Vagina (tissue), 2 donors: ENCODE measurements around the gene ACTR8. TPM values are rescaled to one million over a fixed set of nuclear protein-coding genes. Genes with fewer than 3 reads are reported as not detected.

Experiments used
- DNase-seq, 2 donors: peaks; one replicate each; pipeline ENCODE4 v3.0.0-alpha.2; 2017; ENCODE audit errors: extremely low spot score in 2 of 2
- H3K27ac ChIP-seq: fragments of 200-600 bp; sonication (generic); one replicate; pipeline ENCODE4 v1.5.1; 2019
- H3K27me3 ChIP-seq: fragments of 200-600 bp; sonication (generic); one replicate; pipeline ENCODE4 v1.5.1; 2019
- H3K36me3 ChIP-seq, 2 donors: fragments of 200-600 bp; sonication (generic); one replicate each; pipeline ENCODE4 v1.5.1; 2017 to 2019
- H3K4me1 ChIP-seq: fragments of 200-600 bp; sonication (generic); one replicate; pipeline ENCODE4 v1.5.1; 2019
- H3K4me3 ChIP-seq, 2 donors: fragments of 200-600 bp; sonication (generic); 1 replicate in 1 of 2; 2 replicates in 1 of 2; pipeline ENCODE4 v1.5.1; 2016 to 2019
- H3K9me3 ChIP-seq: fragments of 200-600 bp; sonication (generic); one replicate; pipeline ENCODE4 v1.5.1; 2019
- CTCF ChIP-seq, 3 experiments: fragments of 450-650 bp in 2 of 3; fragments of 200-600 bp in 1 of 3; sonication (generic) in 1 of 3; IDR thresholded peaks; one replicate each; pipeline ENCODE4 v1.5.1; 2017 to 2019; ENCODE audit warnings: antibody characterized with exemption in 3 of 3, mild to moderate bottlenecking in 2 of 3, moderate library complexity in 2 of 3
- POLR2A ChIP-seq, 2 donors: fragments of 450-650 bp; IDR thresholded peaks; one replicate each; pipeline ENCODE4 v1.6.1; 2017; ENCODE audit warnings: antibody characterized with exemption in 2 of 2, mild to moderate bottlenecking in 2 of 2, moderate library complexity in 2 of 2
- POLR2AphosphoS5 ChIP-seq, 2 donors: sonication (generic); formaldehyde crosslinking; IDR thresholded peaks; one replicate each; pipeline ENCODE4 v1.9.0; 2017; ENCODE audit warnings: antibody characterized with exemption in 2 of 2, mild to moderate bottlenecking in 2 of 2, low read depth in 1 of 2; ENCODE audit not compliant: insufficient read depth in 1 of 2
- intact Hi-C: fragments of 100-400 bp; cut with DNase I; formaldehyde crosslinking; loops from one replicate; pipeline ENCODE4 v1.15.1; 2023
- total RNA-seq: library from RNA; depleted of rRNA; stranded (reverse); fragments of >200 nt; gene quantifications from one replicate; pipeline ENCODE4 v1.2.3, GENCODE V29; 2016

Gene ACTR8
- total RNA-seq, 1 donor from 2014 or later, result 18.4 TPM

- TF ChIP-seq POLR2A (IDR thresholded peaks at IDR 0.05) (peak; percentile 93 to 95), CTCF (IDR thresholded peaks at IDR 0.05) (no peak), POLR2AphosphoS5 (IDR thresholded peaks at IDR 0.05; ENCODE audit: insufficient read depth in 1 of 2, low read depth in 1 of 2) (peak; percentile 99)
- intact Hi-C loops, result no loop called here
- Histone ChIP-seq H3K27ac (peak within 1 kb of the TSS; percentile 96), H3K4me3 (peak within 1 kb of the TSS; percentile 79 to 98), H3K4me1 (peaks cover 29% of the 10 kb centered on the region), H3K36me3 (no peaks in the 10 kb centered on the region), H3K27me3 (no peaks in the 10 kb centered on the region), H3K9me3 (no peaks in the 10 kb centered on the region)
- peak; percentile 99 to 100 for DNase-seq
Measured at GRCh38 chr3:53891497-53892285, 9.7 kb upstream of the ACTR8 start, which contains the start of gene SELENOK. SELENOK (minus strand) TSS chr3:53891859.

GRCh38 chr3:53890726-53891475, 8.9 kb upstream of the ACTR8 start:
- Histone ChIP-seq H3K27me3 (no peaks in the 10 kb centered on the region), H3K4me1 (peaks cover 29% of the 10 kb centered on the region), H3K9me3 (no peaks in the 10 kb centered on the region), H3K4me3 (peak overlapping the region; percentile 79 to 98), H3K27ac (peak overlapping the region; percentile 96), H3K36me3 (peaks cover 0 to 7% of the 10 kb centered on the region in 2 donors)
- TF ChIP-seq POLR2A (IDR thresholded peaks at IDR 0.05), result no peak
- no peak for TF ChIP-seq CTCF (IDR thresholded peaks at IDR 0.05)
- TF ChIP-seq POLR2AphosphoS5 (IDR thresholded peaks at IDR 0.05; ENCODE audit: insufficient read depth in 1 of 2, low read depth in 1 of 2), result no peak
- DNase-seq, result no peak
- intact Hi-C loops, result no loop called here

- no peak for DNase-seq
- Histone ChIP-seq H3K27me3 (no peaks in the 10 kb centered on the region), H3K27ac (no peak overlapping the region), H3K4me3 (no peak overlapping the region), H3K4me1 (peaks cover 29% of the 10 kb centered on the region), H3K9me3 (no peaks in the 10 kb centered on the region), H3K36me3 (peaks cover 0 to 22% of the 10 kb centered on the region in 2 donors)
- intact Hi-C loops, result no loop called here
- TF ChIP-seq POLR2A (IDR thresholded peaks at IDR 0.05), result no peak
- TF ChIP-seq CTCF (IDR thresholded peaks at IDR 0.05), result no peak
- TF ChIP-seq POLR2AphosphoS5 (IDR thresholded peaks at IDR 0.05; ENCODE audit: insufficient read depth in 1 of 2, low read depth in 1 of 2), result no peak
Measured at GRCh38 chr3:53888232-53888631, 6.3 kb upstream of the ACTR8 start.

- intact Hi-C loops, result no loop called here
- H3K9me3 ChIP-seq, result no peaks in the 10 kb centered on the region
- H3K4me3 ChIP-seq, result no peak overlapping the region
- no peak overlapping the region for H3K27ac ChIP-seq
- no peak for TF ChIP-seq POLR2AphosphoS5 (IDR thresholded peaks at IDR 0.05; ENCODE audit: insufficient read depth in 1 of 2, low read depth in 1 of 2)
- TF ChIP-seq POLR2A (IDR thresholded peaks at IDR 0.05), result no peak
- TF ChIP-seq CTCF (IDR thresholded peaks at IDR 0.05), result no peak
- no peaks in the 10 kb centered on the region for H3K27me3 ChIP-seq
- H3K36me3 ChIP-seq, result peaks cover 0 to 22% of the 10 kb centered on the region in 2 donors
- DNase-seq, result no peak
- peaks cover 27% of the 10 kb centered on the region for H3K4me1 ChIP-seq
Measured at GRCh38 chr3:53887446-53887845, 5.5 kb upstream of the ACTR8 start.
